ENCODE results near the gene TMA7. TPM values are rescaled to one million over a fixed set of nuclear protein-coding genes. Genes with fewer than 3 reads are reported as not detected.

The TMA7 gene
- 178 and 359 TPM in 2 replicates for total RNA-seq

DNA sequence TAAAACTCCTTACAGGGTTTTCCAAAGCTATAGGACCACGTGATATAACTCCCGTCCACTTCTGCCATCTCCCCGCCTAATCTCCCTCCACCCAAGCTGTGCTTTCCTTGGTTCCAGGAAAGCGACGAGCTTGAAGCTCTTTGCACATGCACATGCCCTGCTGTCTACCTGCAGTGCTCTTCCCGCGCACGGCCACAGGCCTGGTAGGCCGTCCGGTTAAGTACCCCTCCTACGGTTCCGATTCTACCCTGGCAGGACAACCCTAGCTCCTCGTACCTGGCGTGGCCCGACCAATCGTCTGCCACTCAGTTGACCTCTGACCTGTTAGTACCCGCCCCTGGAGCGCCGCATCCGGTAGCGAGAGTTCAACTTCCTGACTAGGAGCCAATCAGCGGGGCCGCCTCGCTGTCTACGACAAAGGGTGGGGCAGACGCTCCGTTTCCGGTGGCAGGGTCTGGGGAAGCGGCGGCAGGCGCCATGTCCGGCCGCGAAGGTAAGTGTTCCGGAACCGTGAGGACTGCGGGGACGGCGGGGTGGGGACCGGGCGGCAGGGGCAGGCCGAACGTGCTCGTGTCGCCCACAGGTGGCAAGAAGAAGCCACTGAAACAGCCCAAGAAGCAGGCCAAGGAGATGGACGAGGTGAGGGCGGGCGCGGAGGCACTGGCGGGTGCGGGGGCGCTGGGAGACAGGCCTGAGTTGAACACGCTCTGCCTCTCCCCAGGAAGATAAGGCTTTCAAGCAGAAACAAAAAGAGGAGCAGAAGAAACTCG is at the start of gene TMA7, which contains the start of gene CCDC51:
TMA7 (plus strand) TSS at position 438 of the 770 bp plus-strand sequence; CDS start at position 478, 40 bp downstream.
CCDC51 (minus strand) TSS at position 300 of the 770 bp plus-strand sequence. CDS start 4,991 bp downstream, outside the sequence.

DNA sequence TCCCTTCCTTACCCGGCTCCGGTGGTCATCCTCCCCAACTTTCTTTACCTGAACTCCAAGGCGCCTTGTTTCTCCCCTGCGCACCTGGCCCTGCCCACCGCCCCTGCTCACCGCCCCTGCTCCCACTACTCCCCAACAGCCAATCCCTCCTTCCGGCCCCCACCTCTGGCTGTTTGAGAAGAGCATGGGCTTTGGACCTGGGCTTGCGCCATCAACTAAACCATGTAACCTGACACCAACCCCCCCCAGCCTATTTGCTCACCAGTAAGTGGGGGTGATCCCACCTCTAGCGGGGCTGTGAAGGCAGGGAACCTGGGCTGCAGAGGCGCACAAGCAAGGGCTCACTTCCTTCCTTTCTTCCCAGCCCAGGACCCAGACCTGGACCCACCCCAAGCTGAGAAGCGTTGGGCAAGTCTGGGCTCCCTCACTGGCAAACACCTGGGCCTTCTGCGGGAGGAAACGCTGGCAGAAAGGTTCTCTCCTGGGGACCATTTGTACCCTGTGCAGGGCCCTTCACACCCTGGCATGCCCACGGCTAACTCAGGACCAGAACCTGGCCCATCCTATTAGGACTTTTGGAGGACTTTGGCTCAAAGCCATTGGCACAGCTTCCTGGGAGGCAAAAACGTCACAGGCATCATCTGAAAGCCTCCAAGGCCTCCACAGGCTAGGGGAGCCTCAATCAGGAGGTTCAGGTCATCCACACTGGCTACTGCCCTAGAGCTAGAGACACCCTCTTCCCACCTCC is 9.9 kb upstream of the TMA7 start, which contains the start of gene PLXNB1:
PLXNB1 (minus strand) TSS at position 127 of the 748 bp plus-strand sequence. CDS start 5,475 bp downstream, outside the sequence.

DNA sequence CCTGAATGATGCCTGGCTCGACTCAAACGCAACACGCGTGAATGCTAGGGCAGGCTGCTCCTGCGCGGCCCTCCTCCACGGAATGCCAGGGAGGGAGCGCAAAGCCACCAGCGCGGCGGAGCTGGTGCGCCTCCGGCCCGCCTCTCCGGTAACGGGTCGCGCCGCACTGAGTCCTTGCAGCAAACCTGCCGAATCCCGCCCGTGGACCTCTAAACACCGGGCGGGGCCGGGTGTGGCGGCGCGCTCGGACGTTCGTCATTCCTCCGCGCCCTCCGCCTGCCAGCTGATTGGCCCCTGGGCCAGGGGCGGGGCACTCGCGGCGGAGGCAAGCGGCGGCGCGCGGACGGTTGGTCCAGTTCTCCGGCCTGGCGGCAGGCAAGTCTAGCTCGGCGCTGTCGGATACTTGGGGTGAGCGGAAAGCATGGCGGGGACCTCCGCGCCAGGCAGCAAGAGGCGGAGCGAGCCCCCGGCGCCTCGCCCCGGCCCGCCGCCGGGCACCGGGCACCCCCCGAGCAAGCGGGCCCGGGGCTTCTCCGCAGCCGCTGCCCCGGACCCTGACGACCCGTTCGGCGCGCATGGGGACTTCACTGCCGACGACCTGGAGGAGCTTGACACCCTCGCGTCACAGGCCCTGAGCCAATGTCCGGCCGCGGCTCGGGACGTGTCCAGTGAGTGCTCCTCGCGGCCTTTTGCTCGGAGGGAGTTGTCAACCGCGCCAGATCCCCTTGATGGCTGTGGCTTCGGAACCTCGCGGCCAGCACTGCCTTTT is 6.6 kb downstream of the TMA7 start, which contains the start of gene ATRIP:
ATRIP (plus strand) TSS at position 313 of the 769 bp plus-strand sequence; CDS start at position 422, 109 bp downstream.

Other genes starting within 250 kb of the TMA7 start
- gene CAMP, start 216.8 kb upstream of the TMA7 start, total RNA-seq, result not detected in 2 replicates
- 4.8 and 5.1 TPM in 2 replicates for gene ZNF589, start 199.2 kb upstream of the TMA7 start, total RNA-seq
- gene NME6, start 138.9 kb upstream of the TMA7 start, total RNA-seq, result 37.4 and 40.0 TPM in 2 replicates
- gene SPINK8, start 106.6 kb upstream of the TMA7 start, total RNA-seq, result not detected in 2 replicates
- gene FBXW12, start 68.0 kb upstream of the TMA7 start, total RNA-seq, result 0.15 TPM in 1 of 2 replicates, not detected in the other
- gene PLXNB1, start 10.2 kb upstream of the TMA7 start, total RNA-seq, result 41.3 and 76.4 TPM in 2 replicates
- gene CCDC51, start 138 bp upstream of the TMA7 start, total RNA-seq, result 40.0 and 42.8 TPM in 2 replicates
- 5.7 and 6.6 TPM in 2 replicates for gene ATRIP, start 6.5 kb downstream of the TMA7 start, total RNA-seq
- gene SHISA5, start 63.9 kb downstream of the TMA7 start, total RNA-seq, result 107 and 177 TPM in 2 replicates
- gene PFKFB4, start 116.5 kb downstream of the TMA7 start, total RNA-seq, result 10.0 and 12.2 TPM in 2 replicates
- 1.2 and 1.3 TPM in 2 replicates for gene UCN2, start 123.5 kb downstream of the TMA7 start, total RNA-seq
- 22.5 and 52.6 TPM in 2 replicates for gene COL7A1, start 155.1 kb downstream of the TMA7 start, total RNA-seq
- gene UQCRC1, start 169.4 kb downstream of the TMA7 start, total RNA-seq, result 358 and 469 TPM in 2 replicates
- not detected in 2 replicates for gene TMEM89, start 181.5 kb downstream of the TMA7 start, total RNA-seq
- 16.9 and 22.2 TPM in 2 replicates for gene SLC26A6, start 195.2 kb downstream of the TMA7 start, total RNA-seq
- gene CELSR3, start 222.6 kb downstream of the TMA7 start, total RNA-seq, result 1.0 and 3.5 TPM in 2 replicates
- gene NCKIPSD, start 245.7 kb downstream of the TMA7 start, total RNA-seq, result 11.8 and 25.1 TPM in 2 replicates